GM23338 (cell line): Measurements from ENCODE around the gene GPR55. TPM values are rescaled to one million over a fixed set of nuclear protein-coding genes. Genes with fewer than 3 reads are reported as not detected.
A peak's percentile ranks its signal among the peaks of the same experiment; 100 is the strongest.

ENCODE experiments used
- ATAC-seq: fragments of 200-7000 bp; cut with Tn5 transposase; 3 replicates; pipeline ENCODE4 v1.9.1; 2020
- DNase-seq: peaks from one replicate; pipeline ENCODE4 v3.0.0-alpha.2; 2015; ENCODE audit warnings: low spot score
- H2AFZ ChIP-seq: fragments of 200-600 bp; sonication (generic); 2 replicates; pipeline ENCODE4 v1.8.0; 2016; ENCODE audit warnings: antibody characterized with exemption, mild to moderate bottlenecking, moderate library complexity
- H3F3A ChIP-seq: fragments of 200-600 bp; sonication (generic); replicated peaks from 2 replicates; pipeline ENCODE4 v1.8.0; 2017; ENCODE audit warnings: antibody characterized with exemption, mixed run types, low read depth
- H3K27ac ChIP-seq: fragments of 200-600 bp; sonication (generic); 2 replicates; pipeline ENCODE4 v1.6.1; 2016; ENCODE audit warnings: low read depth
- H3K27me3 ChIP-seq: fragments of 200-600 bp; sonication (generic); 2 replicates; pipeline ENCODE4 v1.8.0; 2016; ENCODE audit warnings: mild to moderate bottlenecking, mixed run types, moderate library complexity; ENCODE audit not compliant: insufficient read depth
- H3K36me3 ChIP-seq: fragments of 200-600 bp; sonication (generic); 2 replicates; pipeline ENCODE4 v1.8.0; 2016; ENCODE audit warnings: mild to moderate bottlenecking; ENCODE audit not compliant: insufficient read depth
- H3K4me1 ChIP-seq: fragments of 200-600 bp; sonication (generic); 2 replicates; pipeline ENCODE4 v1.8.0; 2016; ENCODE audit warnings: mild to moderate bottlenecking, moderate library complexity; ENCODE audit not compliant: insufficient read depth
- H3K4me2 ChIP-seq: fragments of 200-600 bp; sonication (generic); 2 replicates; pipeline ENCODE4 v1.7.1; 2017; ENCODE audit warnings: mixed run types
- H3K4me3 ChIP-seq: fragments of 200-600 bp; sonication (generic); 2 replicates; pipeline ENCODE4 v1.6.1; 2016; ENCODE audit warnings: mixed run types
- H3K79me2 ChIP-seq: fragments of 200-600 bp; sonication (generic); replicated peaks from 2 replicates; pipeline ENCODE4 v1.8.0; 2017; ENCODE audit warnings: mild to moderate bottlenecking; ENCODE audit not compliant: insufficient read depth
- H3K9me2 ChIP-seq: fragments of 200-600 bp; sonication (generic); 2 replicates; pipeline ENCODE4 v1.8.0; 2017; ENCODE audit not compliant: insufficient read depth
- H4K20me1 ChIP-seq: fragments of 200-600 bp; sonication (generic); replicated peaks from 2 replicates; pipeline ENCODE4 v1.8.0; 2017; ENCODE audit warnings: mild to moderate bottlenecking; ENCODE audit not compliant: insufficient read depth
- H3K27ac Mint-ChIP-seq: 2 replicates; pipeline ENCODE4 v1.8.0; 2020; ENCODE audit warnings: inconsistent platforms, mild to moderate bottlenecking, moderate library complexity, mixed read lengths
- H3K27me3 Mint-ChIP-seq: 3 replicates; pipeline ENCODE4 v1.8.0; 2022; ENCODE audit warnings: low read depth, mild to moderate bottlenecking, moderate library complexity, mixed read lengths, inconsistent platforms; ENCODE audit not compliant: insufficient read depth, poor library complexity
- H3K36me3 Mint-ChIP-seq: 3 replicates; pipeline ENCODE4 v1.8.0; 2021; ENCODE audit warnings: low read depth, mild to moderate bottlenecking, inconsistent platforms, moderate library complexity, mixed read lengths
- H3K4me1 Mint-ChIP-seq: 3 replicates; pipeline ENCODE4 v1.8.0; 2020; ENCODE audit warnings: mild to moderate bottlenecking, inconsistent platforms, mixed read lengths
- H3K4me3 Mint-ChIP-seq: 3 replicates; pipeline ENCODE4 v1.8.0; 2021; ENCODE audit warnings: moderate library complexity, mild to moderate bottlenecking, inconsistent platforms, mixed read lengths
- H3K9me3 Mint-ChIP-seq: 3 replicates; pipeline ENCODE4 v1.8.0; 2020; ENCODE audit warnings: moderate library complexity, mild to moderate bottlenecking, inconsistent platforms, mixed read lengths
- EZH2 ChIP-seq: fragments of 200-600 bp; sonication (generic); IDR thresholded peaks from one replicate; pipeline ENCODE4 v1.8.0; 2017; ENCODE audit warnings: antibody characterized with exemption, mild to moderate bottlenecking, low read depth; ENCODE audit not compliant: unreplicated experiment
- EZH2phosphoT487 ChIP-seq: fragments of 200-600 bp; sonication (generic); IDR thresholded peaks from one replicate; pipeline ENCODE4 v1.8.1; 2018; ENCODE audit warnings: antibody characterized with exemption; ENCODE audit not compliant: unreplicated experiment
- NANOG ChIP-seq: IDR thresholded peaks from 2 replicates; pipeline ENCODE4 v1.6.1; 2016; ENCODE audit warnings: antibody characterized with exemption, borderline replicate concordance
- POLR2AphosphoS5 ChIP-seq: IDR thresholded peaks from 2 replicates; pipeline ENCODE4 v1.6.1; 2016; ENCODE audit warnings: antibody characterized with exemption, low read depth
- STAT1 ChIP-seq: IDR thresholded peaks from one replicate; pipeline ENCODE4 v1.6.1; 2016; ENCODE audit warnings: antibody characterized with exemption; ENCODE audit not compliant: unreplicated experiment
- ZNF114 ChIP-seq: fragments of 250-450 bp; sonication (Bioruptor Pico); IDR thresholded peaks from 2 replicates; pipeline ENCODE4 v1.5.0; 2020; ENCODE audit warnings: mild to moderate bottlenecking, moderate library complexity
- ZNF331 ChIP-seq: fragments of 250-450 bp; sonication (Bioruptor Pico); IDR thresholded peaks from 2 replicates; pipeline ENCODE4 v1.5.0; 2020; ENCODE audit warnings: low read depth, mild to moderate bottlenecking, moderate library complexity
- polyA plus RNA-seq: library from polyadenylated mRNA; unstranded; fragments of >200 nt; fragmentation: Nextera tagmentation; extraction: Ambion mirVana; gene quantifications from 2 replicates; pipeline ENCODE4 v1.2.1, GENCODE V29; 2016
- total RNA-seq: library from RNA; depleted of rRNA; stranded (reverse); fragments of >200 nt; shearing (Covaris generic); gene quantifications from 2 replicates; pipeline ENCODE4 v1.2.3, GENCODE V29; 2014
- TF ChIP-seq, protein P1 (sequence below): fragments of 250-450 bp; sonication (Bioruptor Pico); IDR thresholded peaks from 2 replicates; pipeline ENCODE4 v1.5.0; 2020; ENCODE audit warnings: mild to moderate bottlenecking, moderate library complexity
- TF ChIP-seq, protein P2 (sequence below): IDR thresholded peaks from 2 replicates; pipeline ENCODE4 v1.6.1; 2016; ENCODE audit warnings: antibody characterized with exemption

The GPR55 gene
- total and polyA plus RNA-seq, 2 experiments from 2014 or later, result not detected

DNA sequence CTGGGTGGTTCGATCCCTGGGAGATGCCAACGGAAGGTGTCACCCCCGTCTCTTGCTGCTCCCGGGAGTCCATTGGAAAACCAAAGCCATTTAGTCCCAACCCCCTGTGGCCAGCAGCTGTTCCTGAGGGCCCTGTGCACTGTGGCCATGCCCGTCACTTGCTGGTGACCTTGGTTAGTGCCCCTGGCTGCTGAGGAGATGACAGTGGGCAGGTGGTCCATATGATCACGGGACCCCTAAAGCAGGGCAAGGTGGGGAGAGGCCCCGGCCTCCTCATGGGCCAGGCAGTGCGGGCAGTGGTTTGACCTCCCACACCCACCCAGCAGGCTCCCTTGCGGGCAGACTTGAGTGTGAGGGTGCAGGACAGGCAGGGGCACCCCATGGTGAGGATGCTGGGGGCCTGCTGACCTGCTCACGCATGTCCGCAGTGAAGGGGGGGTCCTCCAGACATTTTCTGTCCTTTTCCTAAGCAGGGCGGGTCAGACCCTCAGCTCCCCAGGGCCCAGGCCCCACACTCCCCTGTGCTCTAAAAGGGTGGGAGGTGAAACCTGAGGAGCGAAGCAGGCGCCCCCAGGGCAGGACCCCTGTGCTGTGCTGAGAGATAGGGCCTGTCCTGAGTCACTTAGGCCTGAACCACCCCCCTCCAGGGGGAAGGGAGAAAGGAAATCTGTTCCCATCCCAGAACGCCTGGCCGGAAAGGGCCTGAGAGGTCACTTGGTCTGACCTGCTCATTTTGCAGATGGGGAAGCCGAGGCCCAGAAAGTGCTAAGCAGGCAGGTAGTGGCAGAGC is 53.5 kb downstream of the GPR55 start:
- no peak for ATAC-seq
- TF ChIP-seq EZH2 (no peak), EZH2phosphoT487 (no peak), ZNF331 (CRISPR knock-in tag) (no peak), ZNF114 (CRISPR knock-in tag) (no peak), NANOG (no peak), STAT1 (no peak), POLR2AphosphoS5 (no peak)
- TF ChIP-seq, protein P1, sequence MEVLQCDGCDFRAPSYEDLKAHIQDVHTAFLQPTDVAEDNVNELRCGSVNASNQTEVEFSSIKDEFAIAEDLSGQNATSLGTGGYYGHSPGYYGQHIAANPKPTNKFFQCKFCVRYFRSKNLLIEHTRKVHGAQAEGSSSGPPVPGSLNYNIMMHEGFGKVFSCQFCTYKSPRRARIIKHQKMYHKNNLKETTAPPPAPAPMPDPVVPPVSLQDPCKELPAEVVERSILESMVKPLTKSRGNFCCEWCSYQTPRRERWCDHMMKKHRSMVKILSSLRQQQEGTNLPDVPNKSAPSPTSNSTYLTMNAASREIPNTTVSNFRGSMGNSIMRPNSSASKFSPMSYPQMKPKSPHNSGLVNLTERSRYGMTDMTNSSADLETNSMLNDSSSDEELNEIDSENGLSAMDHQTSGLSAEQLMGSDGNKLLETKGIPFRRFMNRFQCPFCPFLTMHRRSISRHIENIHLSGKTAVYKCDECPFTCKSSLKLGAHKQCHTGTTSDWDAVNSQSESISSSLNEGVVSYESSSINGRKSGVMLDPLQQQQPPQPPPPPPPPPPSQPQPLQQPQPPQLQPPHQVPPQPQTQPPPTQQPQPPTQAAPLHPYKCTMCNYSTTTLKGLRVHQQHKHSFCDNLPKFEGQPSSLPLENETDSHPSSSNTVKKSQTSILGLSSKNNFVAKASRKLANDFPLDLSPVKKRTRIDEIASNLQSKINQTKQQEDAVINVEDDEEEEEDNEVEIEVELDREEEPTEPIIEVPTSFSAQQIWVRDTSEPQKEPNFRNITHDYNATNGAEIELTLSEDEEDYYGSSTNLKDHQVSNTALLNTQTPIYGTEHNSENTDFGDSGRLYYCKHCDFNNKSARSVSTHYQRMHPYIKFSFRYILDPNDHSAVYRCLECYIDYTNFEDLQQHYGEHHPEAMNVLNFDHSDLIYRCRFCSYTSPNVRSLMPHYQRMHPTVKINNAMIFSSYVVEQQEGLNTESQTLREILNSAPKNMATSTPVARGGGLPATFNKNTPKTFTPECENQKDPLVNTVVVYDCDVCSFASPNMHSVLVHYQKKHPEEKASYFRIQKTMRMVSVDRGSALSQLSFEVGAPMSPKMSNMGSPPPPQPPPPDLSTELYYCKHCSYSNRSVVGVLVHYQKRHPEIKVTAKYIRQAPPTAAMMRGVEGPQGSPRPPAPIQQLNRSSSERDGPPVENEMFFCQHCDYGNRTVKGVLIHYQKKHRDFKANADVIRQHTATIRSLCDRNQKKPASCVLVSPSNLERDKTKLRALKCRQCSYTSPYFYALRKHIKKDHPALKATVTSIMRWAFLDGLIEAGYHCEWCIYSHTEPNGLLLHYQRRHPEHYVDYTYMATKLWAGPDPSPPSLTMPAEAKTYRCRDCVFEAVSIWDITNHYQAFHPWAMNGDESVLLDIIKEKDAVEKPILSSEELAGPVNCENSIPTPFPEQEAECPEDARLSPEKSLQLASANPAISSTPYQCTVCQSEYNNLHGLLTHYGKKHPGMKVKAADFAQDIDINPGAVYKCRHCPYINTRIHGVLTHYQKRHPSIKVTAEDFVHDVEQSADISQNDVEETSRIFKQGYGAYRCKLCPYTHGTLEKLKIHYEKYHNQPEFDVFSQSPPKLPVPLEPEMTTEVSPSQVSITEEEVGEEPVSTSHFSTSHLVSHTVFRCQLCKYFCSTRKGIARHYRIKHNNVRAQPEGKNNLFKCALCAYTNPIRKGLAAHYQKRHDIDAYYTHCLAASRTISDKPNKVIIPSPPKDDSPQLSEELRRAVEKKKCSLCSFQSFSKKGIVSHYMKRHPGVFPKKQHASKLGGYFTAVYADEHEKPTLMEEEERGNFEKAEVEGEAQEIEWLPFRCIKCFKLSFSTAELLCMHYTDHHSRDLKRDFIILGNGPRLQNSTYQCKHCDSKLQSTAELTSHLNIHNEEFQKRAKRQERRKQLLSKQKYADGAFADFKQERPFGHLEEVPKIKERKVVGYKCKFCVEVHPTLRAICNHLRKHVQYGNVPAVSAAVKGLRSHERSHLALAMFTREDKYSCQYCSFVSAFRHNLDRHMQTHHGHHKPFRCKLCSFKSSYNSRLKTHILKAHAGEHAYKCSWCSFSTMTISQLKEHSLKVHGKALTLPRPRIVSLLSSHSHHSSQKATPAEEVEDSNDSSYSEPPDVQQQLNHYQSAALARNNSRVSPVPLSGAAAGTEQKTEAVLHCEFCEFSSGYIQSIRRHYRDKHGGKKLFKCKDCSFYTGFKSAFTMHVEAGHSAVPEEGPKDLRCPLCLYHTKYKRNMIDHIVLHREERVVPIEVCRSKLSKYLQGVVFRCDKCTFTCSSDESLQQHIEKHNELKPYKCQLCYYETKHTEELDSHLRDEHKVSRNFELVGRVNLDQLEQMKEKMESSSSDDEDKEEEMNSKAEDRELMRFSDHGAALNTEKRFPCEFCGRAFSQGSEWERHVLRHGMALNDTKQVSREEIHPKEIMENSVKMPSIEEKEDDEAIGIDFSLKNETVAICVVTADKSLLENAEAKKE, result no peak
- TF ChIP-seq, protein P2, sequence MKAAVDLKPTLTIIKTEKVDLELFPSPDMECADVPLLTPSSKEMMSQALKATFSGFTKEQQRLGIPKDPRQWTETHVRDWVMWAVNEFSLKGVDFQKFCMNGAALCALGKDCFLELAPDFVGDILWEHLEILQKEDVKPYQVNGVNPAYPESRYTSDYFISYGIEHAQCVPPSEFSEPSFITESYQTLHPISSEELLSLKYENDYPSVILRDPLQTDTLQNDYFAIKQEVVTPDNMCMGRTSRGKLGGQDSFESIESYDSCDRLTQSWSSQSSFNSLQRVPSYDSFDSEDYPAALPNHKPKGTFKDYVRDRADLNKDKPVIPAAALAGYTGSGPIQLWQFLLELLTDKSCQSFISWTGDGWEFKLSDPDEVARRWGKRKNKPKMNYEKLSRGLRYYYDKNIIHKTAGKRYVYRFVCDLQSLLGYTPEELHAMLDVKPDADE, result no peak
- Mint-ChIP-seq H3K36me3 (peaks cover 50% of the 10 kb centered on the region), H3K27ac (peak overlapping the region; percentile 96; the same call in 1 of the 2 replicates), H3K27me3 (peaks cover 15% of the 10 kb centered on the region), H3K4me1 (peaks cover 61% of the 10 kb centered on the region), H3K4me3 (no peak overlapping the region), H3K9me3 (no peaks in the 10 kb centered on the region)
- no peaks in the 10 kb centered on the region for H3K27me3 ChIP-seq
- H4K20me1 ChIP-seq, result peaks cover 36% of the 10 kb centered on the region
- peak overlapping the region; percentile 85; the same call in 1 of the 2 replicates for H3K4me2 ChIP-seq
- H3K27ac ChIP-seq, result no peak overlapping the region
- H3K4me3 ChIP-seq, result no peak overlapping the region
- H3K36me3 ChIP-seq, result peaks cover 5% of the 10 kb centered on the region; the same call in 1 of the 2 replicates
- peaks cover 80% of the 10 kb centered on the region for H3K79me2 ChIP-seq
- no peak overlapping the region for H2AFZ ChIP-seq
- 0 out of 2 replicates have a peak, but pooled peaks cover 9% of the 10 kb centered on the region for H3F3A ChIP-seq
- DNase-seq, result no peak
- H3K4me1 ChIP-seq, result peaks cover 55% of the 10 kb centered on the region
- H3K9me2 ChIP-seq, result no peaks in the 10 kb centered on the region
